ENCODE data around the gene INPP4A.
"Not testable (repeated sequence)": the region's sequence is repeated elsewhere in the genome, so short reads cannot be mapped to it uniquely, and the experiment has no call there.

INPP4A gene

DNA sequence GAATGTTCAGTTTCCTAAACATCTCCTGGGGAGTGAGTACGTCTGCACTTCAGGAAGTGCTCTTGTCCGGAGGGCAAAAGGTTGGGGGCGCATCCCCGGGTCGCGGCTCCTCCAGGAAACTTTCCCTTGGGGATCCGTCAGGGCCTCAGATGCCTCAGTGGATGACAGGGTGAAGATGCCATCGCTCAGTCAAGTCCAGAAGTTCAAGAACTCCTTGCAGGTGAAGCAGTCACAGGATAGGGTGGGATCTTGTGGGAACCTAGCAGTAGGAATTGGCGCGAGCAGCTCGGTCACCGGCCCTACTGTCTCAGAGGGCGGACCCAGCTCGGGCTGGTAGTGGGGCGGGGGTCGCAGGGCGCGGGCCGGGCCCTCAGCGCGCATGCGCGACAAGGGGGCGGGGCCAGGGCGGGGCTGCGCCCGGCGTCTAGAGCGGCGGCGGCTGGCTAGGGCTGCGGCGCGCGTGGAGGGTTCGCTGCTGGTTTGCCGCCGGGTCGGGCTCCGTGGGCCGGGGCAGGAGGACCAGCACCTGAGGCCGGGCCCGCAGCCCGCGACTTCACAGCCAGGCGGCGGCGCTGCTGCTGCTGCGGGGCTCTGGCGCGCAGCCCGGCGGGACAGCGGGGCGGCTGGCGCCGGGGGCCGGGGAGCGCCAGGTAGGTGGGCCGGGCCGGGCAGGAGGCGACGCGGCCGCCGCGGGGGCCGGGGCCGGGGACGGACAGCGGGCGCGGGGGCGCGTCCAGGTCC lies at the start of gene INPP4A:
TSS of gene INPP4A (plus strand) at position 423 of the 741 bp plus-strand sequence. CDS start 75,191 bp downstream, outside the sequence.
- no peak for DNase-seq

DNA sequence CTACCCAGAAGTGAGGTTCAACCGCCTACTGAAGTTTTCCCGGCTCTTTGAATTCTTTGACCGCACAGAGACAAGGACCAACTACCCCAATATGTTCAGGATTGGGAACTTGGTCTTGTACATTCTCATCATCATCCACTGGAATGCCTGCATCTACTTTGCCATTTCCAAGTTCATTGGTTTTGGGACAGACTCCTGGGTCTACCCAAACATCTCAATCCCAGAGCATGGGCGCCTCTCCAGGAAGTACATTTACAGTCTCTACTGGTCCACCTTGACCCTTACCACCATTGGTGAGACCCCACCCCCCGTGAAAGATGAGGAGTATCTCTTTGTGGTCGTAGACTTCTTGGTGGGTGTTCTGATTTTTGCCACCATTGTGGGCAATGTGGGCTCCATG lies 48.7 kb upstream of the INPP4A start:
- no peak for DNase-seq

DNA sequence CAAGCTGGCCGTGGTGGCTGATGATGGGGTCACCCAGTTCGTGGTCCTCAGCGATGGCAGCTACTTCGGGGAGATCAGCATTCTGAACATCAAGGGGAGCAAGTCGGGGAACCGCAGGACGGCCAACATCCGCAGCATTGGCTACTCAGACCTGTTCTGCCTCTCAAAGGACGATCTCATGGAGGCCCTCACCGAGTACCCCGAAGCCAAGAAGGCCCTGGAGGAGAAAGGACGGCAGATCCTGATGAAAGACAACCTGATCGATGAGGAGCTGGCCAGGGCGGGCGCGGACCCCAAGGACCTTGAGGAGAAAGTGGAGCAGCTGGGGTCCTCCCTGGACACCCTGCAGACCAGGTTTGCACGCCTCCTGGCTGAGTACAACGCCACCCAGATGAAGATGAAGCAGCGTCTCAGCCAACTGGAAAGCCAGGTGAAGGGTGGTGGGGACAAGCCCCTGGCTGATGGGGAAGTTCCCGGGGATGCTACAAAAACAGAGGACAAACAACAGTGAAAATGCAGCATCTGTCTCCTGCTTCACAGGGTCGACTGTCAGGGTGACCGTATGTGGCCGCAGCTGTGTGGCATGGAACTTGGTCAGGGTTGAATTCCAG lies 47.8 kb upstream of the INPP4A start:
- DNase-seq = no peak

DNA sequence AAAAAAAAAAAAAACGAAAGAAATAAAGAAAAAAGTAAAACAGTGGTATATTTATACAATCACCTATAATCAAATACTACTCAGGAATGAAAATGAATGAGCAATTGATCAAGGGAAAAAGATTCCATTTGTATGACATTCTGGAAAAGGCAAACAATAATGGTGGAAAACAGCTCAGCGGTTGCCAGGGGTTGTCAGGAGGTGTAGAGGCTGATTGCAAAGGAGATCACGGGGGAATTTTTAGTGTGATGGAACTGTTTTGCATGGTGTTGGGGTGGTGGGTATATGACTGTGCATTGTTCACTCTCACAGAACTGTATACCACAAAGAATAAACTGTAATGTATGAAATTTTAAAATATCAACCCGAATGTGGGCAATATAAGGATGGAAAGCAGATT lies 45.5 kb upstream of the INPP4A start:
- no peak for DNase-seq

DNA sequence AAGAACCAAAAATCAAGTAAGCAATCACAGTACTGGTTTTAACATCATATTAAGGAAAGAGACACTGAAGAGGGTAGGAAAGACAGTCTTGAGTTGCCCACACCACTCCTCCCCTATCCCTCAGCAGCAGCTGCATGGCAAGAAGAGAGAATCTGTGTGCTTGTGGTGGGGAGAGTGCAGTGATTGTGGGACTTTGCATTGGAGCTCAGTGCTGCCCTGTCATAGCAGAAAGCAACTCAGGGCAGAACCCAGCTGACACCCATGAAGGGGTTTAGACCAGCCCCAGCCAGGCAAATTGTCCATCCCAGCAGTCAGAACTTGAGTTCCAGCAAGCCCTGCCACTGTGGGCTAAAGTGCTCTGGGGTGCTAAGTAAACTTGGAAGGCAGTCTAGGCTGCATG lies 40.8 kb upstream of the INPP4A start:
- no peak for DNase-seq

DNA sequence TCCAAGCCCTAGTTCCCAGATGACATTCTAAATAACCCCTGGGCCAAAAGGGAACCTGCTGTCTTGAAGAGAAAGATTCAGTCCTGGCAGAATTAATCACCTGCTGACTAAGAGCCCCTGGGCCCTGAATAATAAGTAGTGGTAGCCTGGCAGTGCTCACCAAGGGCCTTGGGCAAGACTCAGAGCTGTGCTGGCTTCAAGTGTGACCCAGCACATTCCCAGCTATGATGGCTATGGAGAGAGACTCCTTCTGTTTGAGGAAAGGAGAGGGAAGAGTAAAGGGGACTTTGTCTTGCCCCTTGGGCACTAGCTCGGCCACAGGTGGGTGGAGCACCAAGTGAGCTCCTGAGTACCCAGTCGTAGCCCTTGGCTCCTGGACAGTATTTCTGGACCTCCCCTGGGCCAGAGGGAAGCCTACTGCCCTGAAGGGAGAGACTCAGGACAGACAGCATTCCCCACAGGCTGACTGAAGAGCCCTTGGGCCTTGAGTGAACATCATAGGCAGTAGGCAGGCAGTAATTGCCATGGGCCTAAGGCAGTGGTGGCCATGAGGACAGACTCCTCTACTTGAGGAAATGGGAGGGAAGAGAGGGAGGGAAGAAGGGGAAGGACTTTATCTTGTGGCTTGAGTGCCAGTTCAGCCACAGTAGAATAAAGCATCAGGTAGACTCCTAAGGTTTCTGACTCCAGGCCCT lies 40.0 kb upstream of the INPP4A start:
- no peak for DNase-seq

DNA sequence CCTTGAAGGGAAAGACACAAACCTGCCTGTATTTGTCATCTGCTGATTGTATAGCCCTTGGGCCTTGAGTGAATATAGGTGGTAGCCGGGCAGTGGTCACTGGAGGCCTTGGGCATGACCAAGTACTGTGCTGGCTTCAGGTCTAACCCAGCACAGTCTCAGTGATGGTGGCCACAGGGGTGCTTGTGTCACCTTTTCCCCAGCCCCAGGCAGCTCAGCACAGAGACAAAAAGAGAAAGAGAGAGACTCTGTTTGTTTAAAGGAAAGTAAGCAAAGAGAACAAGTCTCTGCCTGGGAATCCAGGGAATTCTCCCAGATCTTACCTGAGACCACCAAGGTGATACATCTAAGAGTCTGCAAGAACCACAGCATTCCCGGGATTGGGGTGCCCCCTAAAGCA lies 39.4 kb upstream of the INPP4A start:
- DNase-seq = no peak

DNA sequence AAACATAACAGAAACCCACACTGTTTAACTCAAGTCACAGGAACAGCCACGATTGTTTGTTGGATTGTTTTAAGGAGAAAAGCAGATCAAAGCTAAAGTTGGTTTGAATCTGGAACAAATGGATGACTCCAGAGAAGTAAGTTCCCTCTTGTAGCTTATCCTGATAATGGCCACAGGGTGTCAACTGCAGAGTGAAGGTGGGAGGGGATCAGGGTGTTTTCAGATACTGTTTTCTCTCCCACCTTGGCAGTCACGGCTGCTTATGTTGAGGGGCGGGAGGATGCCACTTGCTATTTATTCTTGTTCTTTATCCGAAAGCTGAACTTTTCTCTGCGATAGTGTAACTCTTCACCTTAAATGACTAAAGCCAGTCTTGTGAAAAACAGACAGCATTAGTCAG lies 36.5 kb upstream of the INPP4A start:
- no peak for DNase-seq

DNA sequence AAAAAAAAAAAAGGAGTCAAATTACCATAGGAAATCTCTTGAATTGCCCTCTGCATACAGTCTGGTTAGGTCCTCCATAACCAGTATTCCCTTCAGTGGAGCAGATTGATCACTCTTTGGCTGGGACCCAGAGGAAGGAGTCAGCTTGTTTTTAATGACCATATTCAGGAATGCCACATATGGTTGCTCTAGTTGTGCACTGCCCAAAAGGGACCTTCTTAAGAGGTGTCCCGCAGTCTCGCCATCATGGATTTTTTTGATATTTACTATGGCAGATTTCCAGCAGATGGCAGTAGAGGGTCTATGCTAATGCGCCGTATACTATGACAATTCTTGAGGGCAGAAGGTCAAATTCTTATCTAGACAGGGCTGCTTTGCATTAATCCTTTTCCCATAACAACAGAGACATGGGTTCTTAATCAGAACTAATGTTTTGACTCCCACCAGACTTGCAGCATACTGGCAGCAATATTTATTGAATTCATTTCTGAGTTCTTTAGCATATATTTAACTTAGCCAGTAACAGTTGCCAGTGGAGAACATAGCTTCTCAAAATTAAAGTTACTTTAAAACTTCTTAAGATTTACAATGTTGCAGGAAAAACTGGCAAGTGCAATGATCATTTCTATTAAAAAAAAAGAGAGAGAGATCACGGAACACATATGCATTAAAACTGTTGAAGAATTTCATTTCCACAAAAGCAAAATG lies 31.8 kb upstream of the INPP4A start:
- peak; percentile 9 for DNase-seq

DNA sequence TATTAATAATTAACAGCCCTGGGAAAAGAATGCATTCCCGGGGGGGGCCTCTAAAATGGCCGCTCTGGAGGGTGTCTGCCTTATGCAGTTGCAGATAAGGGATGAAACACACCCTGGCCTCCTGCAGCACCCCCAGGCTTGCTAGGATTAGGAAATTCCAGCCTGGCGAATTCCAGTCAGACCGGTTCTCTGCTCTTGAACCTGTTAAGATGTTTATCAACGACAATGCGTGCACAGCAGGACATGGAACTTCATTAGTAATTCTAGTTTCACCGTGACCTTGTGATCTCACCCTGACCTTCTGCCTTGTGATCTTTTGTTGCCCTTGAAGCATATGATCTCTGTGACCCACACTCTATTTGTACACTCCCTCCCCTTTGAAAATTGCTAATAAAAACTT lies 30.4 kb upstream of the INPP4A start:
- DNase-seq = not testable (repeated sequence)

DNA sequence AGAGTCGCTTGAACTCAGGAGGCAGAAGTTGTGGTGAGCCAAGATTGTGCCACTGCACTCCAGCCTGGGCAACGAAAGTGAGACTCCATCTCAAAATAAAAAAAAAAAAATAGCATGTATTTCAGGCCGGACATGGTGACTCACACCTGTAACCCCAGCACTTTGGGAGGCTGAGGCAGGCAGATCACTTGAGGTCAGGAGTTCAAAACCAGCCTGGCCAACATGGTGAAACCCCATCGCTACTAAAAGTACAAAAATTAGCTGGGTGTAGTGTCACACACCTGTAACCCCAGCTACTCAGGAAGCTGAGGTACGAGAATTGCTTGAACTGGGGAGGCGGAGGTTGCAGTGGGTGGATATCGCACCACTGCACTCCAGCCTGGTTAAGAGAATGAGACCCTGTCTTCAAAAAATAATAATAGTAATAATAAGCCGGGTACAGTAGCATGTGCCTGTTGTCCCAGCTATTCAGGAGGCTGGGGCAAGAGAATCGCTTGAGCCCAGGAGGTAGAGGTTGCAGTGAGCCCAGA lies 28.9 kb upstream of the INPP4A start:
- DNase-seq = not testable (repeated sequence)

DNA sequence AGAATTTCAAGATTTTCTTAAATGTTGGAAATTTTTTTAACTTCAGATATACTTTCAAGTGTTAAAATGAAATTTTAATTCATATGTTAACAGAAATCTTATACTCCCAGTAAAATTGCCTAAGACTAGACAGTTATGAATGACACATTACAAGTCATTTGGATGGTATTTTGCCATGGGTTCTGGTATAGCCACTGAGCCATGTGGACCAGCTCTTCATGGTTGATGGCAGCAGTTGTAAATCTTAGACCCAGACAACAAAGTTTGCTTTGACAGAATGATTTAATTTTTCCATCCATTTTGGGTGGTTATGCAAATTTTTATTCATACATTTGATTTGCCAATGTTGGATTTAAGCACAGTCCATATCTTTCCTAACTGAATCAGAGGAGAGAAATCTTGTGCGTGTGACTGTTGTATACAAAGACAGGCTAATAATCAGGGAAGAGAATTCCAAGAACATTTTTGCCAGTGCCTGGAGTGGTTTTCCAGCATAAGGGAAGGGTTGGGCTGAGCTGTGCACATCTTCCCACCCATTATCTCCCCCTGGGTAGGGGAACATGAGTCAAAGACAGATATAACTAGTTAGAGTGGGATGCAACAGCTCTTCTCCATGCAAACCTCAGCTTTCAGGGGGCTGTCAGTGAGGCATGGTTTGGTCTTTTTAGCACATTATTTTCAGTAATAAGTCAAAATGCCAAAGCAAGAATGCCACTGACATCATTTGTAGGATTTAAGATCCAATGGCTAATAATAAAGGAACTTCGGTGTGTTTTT lies 28.1 kb upstream of the INPP4A start:
- no peak for DNase-seq

DNA sequence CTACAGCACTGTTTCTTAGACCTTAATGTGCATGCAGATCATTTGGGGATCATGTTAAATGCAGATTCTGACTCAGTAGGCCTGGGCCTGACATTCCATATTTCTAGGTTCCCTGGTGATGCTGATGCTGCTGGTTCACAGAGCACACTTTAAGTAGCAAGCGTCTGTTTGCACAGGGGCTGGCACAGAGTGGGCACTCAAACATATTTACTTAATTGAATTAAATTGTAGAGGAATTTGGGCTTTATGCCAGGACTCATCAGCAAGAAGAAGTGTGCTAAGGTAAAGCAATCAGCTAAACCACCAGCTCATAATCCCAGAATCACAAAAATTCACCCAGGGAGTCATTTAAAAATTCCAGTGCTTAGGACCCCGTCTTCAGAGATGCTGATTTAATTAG lies 25.1 kb upstream of the INPP4A start:
- DNase-seq = no peak

DNA sequence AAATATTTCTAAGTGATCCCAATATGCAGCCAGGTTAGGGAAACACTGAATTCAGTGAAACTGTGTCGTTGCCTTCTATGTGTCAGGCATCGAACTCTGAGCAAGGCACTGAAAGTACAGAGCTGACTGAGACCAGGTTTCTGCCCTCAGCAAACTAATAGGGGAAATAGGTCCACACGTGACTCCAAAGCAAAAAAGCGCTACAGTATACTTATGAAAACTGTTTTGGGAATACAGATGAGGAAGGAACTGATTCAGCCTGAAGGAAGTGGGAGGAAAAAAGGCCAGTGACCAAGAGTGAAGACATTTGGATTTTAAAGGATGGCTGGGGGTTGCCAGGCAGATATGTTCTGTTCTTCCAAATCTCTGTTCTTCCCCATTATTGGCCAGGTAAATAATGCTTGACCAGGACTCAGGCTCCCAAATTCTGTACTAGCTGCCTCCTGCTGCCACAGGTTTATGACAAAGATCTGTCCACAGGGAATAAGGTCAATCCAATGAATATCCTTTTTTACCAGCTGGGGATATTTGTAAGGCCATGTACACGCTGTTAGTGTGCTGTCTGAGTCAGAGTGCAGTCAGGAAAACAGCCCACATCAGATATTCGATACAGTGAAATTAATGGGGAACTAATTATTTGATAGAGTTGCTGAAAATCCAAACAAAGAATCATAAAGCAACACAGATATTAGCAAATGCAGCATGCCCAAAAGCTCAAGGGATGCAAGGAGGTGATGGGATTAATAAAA lies 24.5 kb upstream of the INPP4A start:
- DNase-seq = no peak

DNA sequence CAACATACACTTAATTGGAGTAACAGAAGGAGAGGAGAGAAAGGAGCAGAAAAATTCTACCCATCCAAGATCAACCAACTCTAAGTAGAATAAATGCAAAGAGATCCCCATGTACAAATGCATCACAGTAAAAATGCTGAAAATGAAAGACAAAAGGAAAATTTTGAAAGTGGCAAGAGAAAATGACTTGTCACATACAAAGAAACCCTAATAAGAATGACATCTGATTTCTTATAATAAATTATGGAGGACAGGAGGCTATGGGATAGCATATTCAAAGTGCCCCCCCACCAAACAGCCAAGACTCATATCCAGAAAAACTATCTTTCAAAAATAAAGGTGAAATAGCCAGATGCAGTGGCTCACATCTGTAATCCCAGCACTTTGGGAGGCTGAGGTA lies 22.2 kb upstream of the INPP4A start:
- DNase-seq = no peak

DNA sequence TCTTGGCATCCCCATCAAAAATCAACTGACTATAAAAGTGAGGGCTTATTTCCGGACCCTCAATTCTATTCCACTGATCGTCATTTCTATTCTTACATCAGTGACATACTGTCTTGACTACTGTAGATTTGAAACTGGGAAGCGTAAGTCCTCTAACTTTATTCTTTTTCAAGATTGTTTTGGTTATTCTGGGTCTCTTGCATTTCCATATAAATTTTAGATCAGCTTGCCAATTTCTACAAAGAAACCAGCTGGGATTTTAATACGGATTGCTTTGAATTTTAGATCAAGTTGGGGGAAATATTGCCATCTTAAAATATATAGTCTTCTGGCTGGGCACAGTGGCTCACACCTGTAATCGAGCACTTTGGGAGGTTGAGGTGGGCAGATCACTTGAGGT lies 17.9 kb upstream of the INPP4A start:
- DNase-seq = no peak

DNA sequence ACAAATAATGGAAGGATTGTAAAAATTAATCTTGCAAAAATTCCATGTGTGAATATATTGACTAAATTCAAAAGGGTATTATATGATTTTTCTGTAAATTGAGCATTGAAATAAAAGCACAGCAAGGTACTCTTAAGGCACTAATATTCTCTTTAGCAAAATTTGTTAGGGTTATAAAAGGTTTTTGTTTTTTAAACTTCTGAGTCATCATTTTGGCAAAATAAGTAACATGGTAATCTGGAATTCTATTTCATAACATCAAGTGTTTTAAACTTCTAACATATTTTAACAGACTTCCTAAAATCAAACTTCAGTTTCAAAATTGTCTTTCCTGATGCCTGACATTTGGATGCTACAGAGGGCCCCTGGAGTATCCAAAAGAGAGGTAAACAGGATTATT lies 12.5 kb upstream of the INPP4A start:
- DNase-seq = no peak

DNA sequence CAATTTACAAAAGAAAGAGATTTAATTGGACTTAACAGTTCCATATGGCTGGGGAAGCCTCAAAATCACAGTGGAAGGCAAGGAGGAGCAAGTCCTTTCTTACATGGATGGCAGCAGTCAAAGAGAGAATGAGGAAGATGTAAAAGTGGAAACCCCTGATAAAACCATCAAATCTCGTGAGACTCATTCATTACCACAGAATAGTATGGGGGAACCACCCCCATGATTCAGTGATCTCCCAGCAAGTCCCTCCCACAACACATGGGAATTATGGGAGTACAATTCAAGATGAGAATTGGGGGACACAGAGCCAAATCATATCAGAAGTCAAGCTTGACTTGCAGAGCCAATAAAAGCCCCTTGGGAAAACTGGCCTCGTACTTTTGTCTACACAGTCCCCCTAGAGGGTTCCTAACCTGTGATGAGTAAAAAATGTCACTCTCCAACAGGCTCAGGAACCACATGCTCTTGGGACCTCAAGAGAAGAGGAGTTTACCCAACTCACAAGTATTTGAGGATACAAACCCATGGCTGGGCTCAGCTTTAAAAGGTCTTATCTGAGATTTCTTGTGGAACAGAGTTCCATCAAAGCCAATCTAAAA lies 11.2 kb upstream of the INPP4A start:
- DNase-seq = no peak

DNA sequence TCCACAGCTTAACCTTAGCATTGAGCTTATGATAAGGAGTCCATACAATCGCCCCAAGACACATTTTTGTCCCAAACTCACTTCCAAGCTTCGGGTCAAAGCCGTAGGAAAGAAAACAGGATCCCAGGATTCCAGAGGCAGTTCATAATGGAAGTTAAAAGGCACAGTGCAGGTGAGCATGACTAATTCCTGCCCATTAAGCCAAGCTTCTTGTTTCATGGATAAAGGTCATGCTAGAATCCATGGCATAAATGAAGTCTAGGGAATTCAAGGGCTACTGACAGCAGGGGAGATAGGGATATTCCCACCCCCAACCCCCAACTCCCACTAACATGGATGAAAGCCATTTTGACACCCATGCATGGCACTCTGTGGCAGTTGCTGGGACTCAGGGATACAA lies 10.2 kb upstream of the INPP4A start:
- no peak for DNase-seq

DNA sequence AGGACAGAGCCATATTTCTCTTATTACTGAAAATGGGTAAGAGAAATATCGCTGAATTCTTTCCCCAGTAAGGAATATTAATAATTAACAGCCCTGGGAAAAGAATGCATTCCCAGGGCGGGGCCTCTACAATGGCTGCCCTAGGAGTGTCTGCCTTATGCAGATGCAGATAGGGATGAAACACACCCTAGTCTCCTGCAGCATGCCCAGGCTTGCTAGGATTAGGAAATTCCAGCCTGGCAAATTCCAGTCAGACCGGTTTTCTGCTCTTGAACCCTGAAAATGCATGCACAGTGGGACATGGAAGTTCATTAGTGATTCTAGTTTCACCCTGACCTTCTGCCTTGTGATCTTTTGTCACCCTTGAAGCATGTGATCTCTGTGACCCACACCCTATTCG lies 9.0 kb upstream of the INPP4A start:
- not testable (repeated sequence) for DNase-seq

DNA sequence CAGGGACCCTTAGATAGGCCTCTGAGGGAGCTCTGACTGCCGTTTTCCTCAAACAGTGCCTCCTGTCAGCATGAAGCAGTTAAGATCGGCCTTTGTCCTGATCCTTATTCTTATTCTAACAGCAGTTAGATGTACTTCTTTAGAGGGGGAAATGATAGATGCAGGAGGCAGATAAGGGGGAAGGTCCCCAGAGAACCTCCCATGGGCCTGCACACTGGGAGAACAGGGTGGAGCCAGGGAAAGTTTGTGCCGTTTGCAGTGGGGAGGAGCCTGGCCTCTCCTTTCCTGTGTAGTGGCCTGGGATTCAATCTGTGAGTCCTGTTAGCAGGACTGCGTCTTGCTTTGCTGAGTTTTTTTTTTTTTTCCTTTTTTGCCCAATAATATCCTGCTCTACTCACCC lies 7.9 kb upstream of the INPP4A start:
- no peak for DNase-seq

Data from GF-D8 (cell line).